KG1 (cell line): Measurements from ENCODE around the gene TMEM63B.
"Not testable (repeated sequence)": the region's sequence is repeated elsewhere in the genome, so short reads cannot be mapped to it uniquely, and the experiment has no call there.

ENCODE experiments used
- DNase-seq: peaks from one replicate; lab custom pipeline; 2025; lab: John Stamatoyannopoulos, UW

The TMEM63B gene

GRCh38 chr6:44171899-44172546, 44.7 kb downstream of the TMEM63B start:
- DNase-seq = no peak

GRCh38 chr6:44172731-44173500, 45.6 kb downstream of the TMEM63B start:
- peak; percentile 30 for DNase-seq

- no peak for DNase-seq
Observed at GRCh38 chr6:44176130-44176761, 48.9 kb downstream of the TMEM63B start.

- DNase-seq = no peak
Observed at GRCh38 chr6:44176762-44177509, 49.6 kb downstream of the TMEM63B start.

GRCh38 chr6:44177691-44178423, 50.5 kb downstream of the TMEM63B start:
- DNase-seq = no peak

GRCh38 chr6:44178424-44179071, 51.2 kb downstream of the TMEM63B start:
- DNase-seq = no peak

GRCh38 chr6:44179072-44179536, 51.8 kb downstream of the TMEM63B start:
- no peak for DNase-seq

- DNase-seq = no peak
Observed at GRCh38 chr6:44179648-44180047, 52.3 kb downstream of the TMEM63B start.

GRCh38 chr6:44180406-44180805, 53.1 kb downstream of the TMEM63B start:
- DNase-seq = no peak

- no peak for DNase-seq
Observed at GRCh38 chr6:44180886-44181285, 53.5 kb downstream of the TMEM63B start.

GRCh38 chr6:44181784-44182183, 54.4 kb downstream of the TMEM63B start:
- DNase-seq = not testable (repeated sequence)

- no peak for DNase-seq
Observed at GRCh38 chr6:44182911-44183390, 55.6 kb downstream of the TMEM63B start.

GRCh38 chr6:44183783-44184182, 56.4 kb downstream of the TMEM63B start:
- no peak for DNase-seq

GRCh38 chr6:44185356-44185755, 58.0 kb downstream of the TMEM63B start:
- DNase-seq = not testable (repeated sequence)

- DNase-seq = no peak
Observed at GRCh38 chr6:44185953-44186634, 58.7 kb downstream of the TMEM63B start.

GRCh38 chr6:44186635-44187025, 59.3 kb downstream of the TMEM63B start:
- DNase-seq = no peak

GRCh38 chr6:44188819-44189218, 61.5 kb downstream of the TMEM63B start:
- DNase-seq = no peak

- no peak for DNase-seq
Observed at GRCh38 chr6:44189257-44189656, 61.9 kb downstream of the TMEM63B start.

- DNase-seq = no peak
Observed at GRCh38 chr6:44190715-44191114, 63.4 kb downstream of the TMEM63B start.

GRCh38 chr6:44192428-44193041, 65.2 kb downstream of the TMEM63B start:
- no peak for DNase-seq
